PC-9 (cell line): Measurements from ENCODE around the gene C9orf78.

Source experiments
- CTCF ChIP-seq: fragments of 200-600 bp; sonication (generic); conservative IDR thresholded peaks from 2 replicates; pipeline ENCODE4 v1.6.1; 2017; ENCODE audit warnings: mixed run types, antibody characterized with exemption, mild to moderate bottlenecking, moderate library complexity
- EZH2 ChIP-seq: fragments of 200-600 bp; sonication (generic); IDR thresholded peaks from 2 replicates; pipeline ENCODE4 v1.8.0; 2017; ENCODE audit warnings: antibody characterized with exemption, low read depth

GRCh38 chr9:129832982-129833381, 2.1 kb downstream of the C9orf78 start:
- TF ChIP-seq CTCF = no peak
- no peak for TF ChIP-seq EZH2
